Suppressor macrophage (primary cell): ENCODE measurements around the gene TMEM234.

ENCODE experiments used
- DNase-seq, 4 experiments: peaks; one replicate each; pipeline ENCODE4 v3.0.0-alpha.2; 2020 to 2022

The TMEM234 gene

DNA sequence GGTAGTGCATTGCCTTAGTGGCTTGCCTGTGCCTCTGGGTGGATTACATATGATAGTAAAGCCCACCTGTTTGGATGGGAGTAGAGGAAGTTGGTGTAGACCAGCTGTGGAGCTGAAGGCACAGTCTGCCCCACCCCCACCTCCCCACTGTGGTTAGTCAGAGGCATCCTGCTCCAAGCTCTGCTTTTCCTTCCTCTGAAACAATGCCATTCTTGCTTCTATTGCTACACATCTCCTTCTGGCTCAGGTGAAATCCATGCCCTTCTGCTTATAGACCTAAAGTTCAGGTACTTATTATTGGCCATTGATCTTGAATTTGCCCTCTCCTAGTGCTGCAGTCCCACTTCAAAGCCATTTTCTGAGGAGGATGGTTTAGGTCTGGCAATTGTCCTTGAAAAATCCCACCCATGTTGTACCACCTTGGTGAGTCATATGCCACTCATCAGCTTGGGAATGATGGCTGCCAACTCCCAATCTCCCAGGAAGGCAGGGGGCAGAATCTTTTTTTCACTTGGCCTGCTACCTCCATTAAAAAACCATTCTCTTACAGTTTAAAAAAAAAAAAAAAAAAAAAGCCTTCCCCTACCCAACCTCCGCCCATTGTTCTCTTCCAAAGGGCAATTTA is 49.4 kb downstream of the TMEM234 start:
- DNase-seq = no peak

DNA sequence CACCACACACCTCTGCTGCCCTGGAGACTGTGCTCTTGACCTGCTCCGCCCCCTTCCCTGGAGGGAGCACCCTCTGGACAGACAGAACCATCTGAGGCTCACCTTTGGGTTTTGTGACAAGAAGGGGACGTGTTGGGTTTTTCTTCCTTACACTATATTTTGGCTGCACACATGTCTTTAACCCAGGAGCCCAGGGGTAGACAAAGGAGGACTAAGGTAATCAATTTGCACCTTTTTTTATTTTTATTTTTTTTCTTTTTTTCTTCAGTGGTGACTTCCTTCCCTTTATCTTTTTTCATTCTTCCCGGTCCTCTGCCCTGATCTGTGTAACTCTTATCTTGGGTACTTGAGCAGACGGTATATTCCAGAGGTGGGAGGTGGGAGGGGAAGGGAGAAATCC is 51.2 kb downstream of the TMEM234 start:
- no peak for DNase-seq
